ENCODE measurements around the gene TPRG1. TPM values are rescaled to one million over a fixed set of nuclear protein-coding genes. Genes with fewer than 3 reads are reported as not detected.

TPRG1 gene
- total and polyA plus RNA-seq, 2 of the 4 experiments (the other 2 are of a cell fraction): 0.17 TPM; not detected in 1

- H3K9me3 ChIP-seq (ENCODE audit: control insufficient read depth, insufficient read depth, low read length): no peaks in the 10 kb centered on the region
- H3K56ac ChIP-seq (ENCODE audit: extremely low read depth, insufficient read depth, low read length): no peak overlapping the region
- in situ Hi-C loops (cut with MboI; ENCODE audit: low sequenced_read_pairs) (no loop called here), dilution Hi-C loops (cut with HindIII; ENCODE audit: low sequenced_read_pairs, unreplicated experiment) (no loop called here), intact Hi-C loops (cut with micrococcal nuclease) (no loop called here)
- no peak overlapping the region for H4K91ac ChIP-seq (ENCODE audit: insufficient read depth, low read depth, low read length)
- H3K4me2 ChIP-seq (ENCODE audit: low read depth, low read length): no peak overlapping the region
- H3K36me3 ChIP-seq (ENCODE audit: control insufficient read depth, insufficient read depth, low read length): no peaks in the 10 kb centered on the region
- H3K9ac ChIP-seq (ENCODE audit: low read depth, low read length): no peak overlapping the region
- POLR2A ChIA-PET (ENCODE audit: unreplicated experiment): no interaction called here
- no peak overlapping the region for H3K4me3 ChIP-seq (ENCODE audit: insufficient read depth, low read depth, low read length)
- H3K4me1 ChIP-seq (ENCODE audit: control insufficient read depth, insufficient read depth, low read length): no peaks in the 10 kb centered on the region
- no peaks in the 10 kb centered on the region for H3K9me1 ChIP-seq (ENCODE audit: insufficient read depth, low read length)
- H4K20me1 ChIP-seq (ENCODE audit: insufficient read depth, low read length): no peaks in the 10 kb centered on the region
- no peak overlapping the region for H2BK20ac ChIP-seq (ENCODE audit: low read depth, low read length)
- no peak overlapping the region for H2AK5ac ChIP-seq (ENCODE audit: low read depth, low read length)
- CTCF ChIA-PET: no interaction called here
- no peak overlapping the region for H3K27ac ChIP-seq (ENCODE audit: insufficient read depth, low read length)
- no peak overlapping the region for H3K18ac ChIP-seq (ENCODE audit: low read depth, low read length)
- H3K4ac ChIP-seq (ENCODE audit: low read depth, low read length): no peak overlapping the region
- H3K14ac ChIP-seq (replicated peaks; ENCODE audit: low read depth, low read length): no peak overlapping the region
- WGBS, 2 experiments (ENCODE audit: extremely low coverage in 2 of 2, insufficient read length in 1 of 2): no CpG with 5 or more reads among the region's 1 CpG
- H3K27me3 ChIP-seq (ENCODE audit: control insufficient read depth, insufficient read depth, low read length): no peaks in the 10 kb centered on the region; the same call in 1 of the 2 replicates
- DNase-seq: no peak
- ATAC-seq (ENCODE audit: low read depth): no peak
- no peak overlapping the region for H2BK5ac ChIP-seq (ENCODE audit: low read depth, low read length, poor library complexity, severe bottlenecking)
- H3K79me1 ChIP-seq (ENCODE audit: low read depth in 1 of 2, low read length in 2 of 2): no peaks in the 10 kb centered on the region
- no peak overlapping the region for H2BK120ac ChIP-seq (ENCODE audit: low read depth, low read length)
- no peak overlapping the region for H2AK9ac ChIP-seq (replicated peaks; ENCODE audit: low read depth, low read length, poor library complexity)
- no peak overlapping the region for H2AFZ ChIP-seq (replicated peaks; ENCODE audit: low read length, poor library complexity)
- no peak overlapping the region for H2BK15ac ChIP-seq (ENCODE audit: low read depth, low read length)
- no peak overlapping the region for H4K8ac ChIP-seq (ENCODE audit: low read depth in 2 of 2, low read length in 2 of 2)
- TF ChIP-seq CTCF (conservative IDR thresholded peaks at IDR 0.05; ENCODE audit: low read depth, low read length) (no peak), CEBPB (IDR thresholded peaks at IDR 0.05; ENCODE audit: low read depth, low read length) (no peak), FOS (IDR thresholded peaks at IDR 0.05; ENCODE audit: low read depth, low read length) (no peak), CHD1 (IDR thresholded peaks at IDR 0.05; ENCODE audit: low read depth, low read length) (no peak), BHLHE40 (IDR thresholded peaks at IDR 0.05; ENCODE audit: low read depth, low read length) (no peak), SMC3 (IDR thresholded peaks at IDR 0.05; ENCODE audit: low read depth, low read length) (no peak), RAD21 (IDR thresholded peaks at IDR 0.05; ENCODE audit: low read length) (no peak), MAFK (IDR thresholded peaks at IDR 0.05; ENCODE audit: low read depth, low read length) (no peak)
- no peak overlapping the region for H4K5ac ChIP-seq (ENCODE audit: low read depth, low read length)
- H3K23ac ChIP-seq (ENCODE audit: low read depth, low read length): no peak overlapping the region
- no TSS peak for BruUV-seq (replicated peaks)
Observed at GRCh38 chr3:189300345-189300744, 128.6 kb downstream of the TPRG1 start.
